A172 (cell line): Measurements from ENCODE around the gene ZNF717. TPM values are rescaled to one million over a fixed set of nuclear protein-coding genes. Genes with fewer than 3 reads are reported as not detected.
"Not testable (repeated sequence)": the region's sequence is repeated elsewhere in the genome, so short reads cannot be mapped to it uniquely, and the experiment has no call there.

Source experiments
- DNase-seq: peaks from one replicate; pipeline ENCODE4 v3.0.0-alpha.2; 2015; ENCODE audit warnings: low spot score
- total RNA-seq: library from RNA; depleted of rRNA; stranded (reverse); fragments of >200 nt; shearing (Covaris generic); gene quantifications from 2 replicates; pipeline ENCODE4 v1.2.3, GENCODE V29; 2014; rRNA removed

The ZNF717 gene
- 0.21 and 0.57 TPM in 2 replicates for total RNA-seq

GRCh38 chr3:75785081-75785755 is at the start of gene ZNF717:
ZNF717 (minus strand) TSS chr3:75785549; CDS start chr3:75783362, 2,187 bp downstream.
- DNase-seq, result peak; percentile 5

- not testable (repeated sequence) for DNase-seq
Measured at GRCh38 chr3:75831076-75831475, 45.7 kb upstream of the ZNF717 start.

- not testable (repeated sequence) for DNase-seq
Measured at GRCh38 chr3:75818019-75818418, 32.7 kb upstream of the ZNF717 start.

GRCh38 chr3:75816287-75817180 is 31.2 kb upstream of the ZNF717 start:
- DNase-seq, result not testable (repeated sequence)

- no peak for DNase-seq
Measured at GRCh38 chr3:75814797-75815196, 29.4 kb upstream of the ZNF717 start.

GRCh38 chr3:75782506-75782905 is 2.8 kb downstream of the ZNF717 start:
- DNase-seq, result no peak

- no peak for DNase-seq
Measured at GRCh38 chr3:75781079-75781745, 4.1 kb downstream of the ZNF717 start.

- not testable (repeated sequence) for DNase-seq
Measured at GRCh38 chr3:75777742-75778141, 7.6 kb downstream of the ZNF717 start.

- not testable (repeated sequence) for DNase-seq
Measured at GRCh38 chr3:75771631-75772030, 13.7 kb downstream of the ZNF717 start.

- DNase-seq, result no peak
Measured at GRCh38 chr3:75768303-75769017, 16.9 kb downstream of the ZNF717 start.

- DNase-seq, result no peak
Measured at GRCh38 chr3:75737831-75738493, 47.4 kb downstream of the ZNF717 start.

- DNase-seq, result no peak
Measured at GRCh38 chr3:75727985-75728384, 57.4 kb downstream of the ZNF717 start.

- DNase-seq, result no peak
Measured at GRCh38 chr3:75692061-75692460, 93.3 kb downstream of the ZNF717 start.

- no peak for DNase-seq
Measured at GRCh38 chr3:75687323-75687722, 98.0 kb downstream of the ZNF717 start.

Other genes with a start within 250 kb of the ZNF717 start
- not detected in 2 replicates for gene FRG2C, start 121.2 kb downstream of the ZNF717 start, total RNA-seq